Measurements from ENCODE around the gene HPF1.
"Not testable (repeated sequence)": the region's sequence is repeated elsewhere in the genome, so short reads cannot be mapped to it uniquely, and the experiment has no call there.

HPF1 gene

DNA sequence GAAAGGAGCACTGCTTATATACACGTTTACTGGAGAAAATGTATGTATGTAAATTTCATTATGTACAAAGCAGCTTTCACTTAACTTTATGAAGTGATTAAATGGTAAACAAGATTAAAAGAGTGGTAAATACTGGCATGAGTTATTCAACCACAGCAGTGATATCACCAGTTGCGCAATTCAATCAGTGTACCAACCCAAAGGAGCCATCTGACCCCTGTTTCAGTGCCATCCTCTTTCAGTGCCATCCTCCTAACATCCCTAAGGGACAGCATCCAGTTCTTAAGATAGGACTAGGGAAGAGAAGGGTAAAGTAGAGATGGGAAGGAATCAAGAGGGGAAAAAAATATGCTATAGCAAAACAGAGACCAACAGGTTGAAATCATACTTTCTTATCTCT lies 16.2 kb downstream of the HPF1 start:
- DNase-seq (ENCODE audit: low read depth in 4 of 4, low spot score in 1 of 4): no peak

DNA sequence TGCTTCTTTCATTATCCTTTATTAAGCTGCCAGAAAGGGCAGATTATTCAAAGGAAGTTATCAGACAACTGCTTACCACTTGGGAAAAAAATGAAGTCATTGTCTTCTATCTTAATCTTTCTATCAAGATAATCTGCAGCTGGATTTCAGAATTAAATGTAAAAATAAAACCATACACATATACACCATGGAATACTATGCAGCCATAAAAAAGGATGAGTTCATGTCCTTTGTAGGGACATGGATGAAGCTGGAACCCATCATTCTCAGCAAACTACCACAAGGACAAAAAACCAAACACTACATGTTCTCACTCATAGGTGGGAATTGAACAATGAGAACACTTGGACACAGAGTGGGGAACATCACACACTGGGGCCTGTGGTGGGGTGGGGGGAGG lies 19.1 kb downstream of the HPF1 start:
- DNase-seq (ENCODE audit: low read depth in 4 of 4, low spot score in 1 of 4): not testable (repeated sequence)

- DNase-seq (ENCODE audit: low read depth in 4 of 4, low spot score in 1 of 4): no peak
These were observed 27.2 kb downstream of the HPF1 start for GRCh38 chr4:169730564-169730963.

DNA sequence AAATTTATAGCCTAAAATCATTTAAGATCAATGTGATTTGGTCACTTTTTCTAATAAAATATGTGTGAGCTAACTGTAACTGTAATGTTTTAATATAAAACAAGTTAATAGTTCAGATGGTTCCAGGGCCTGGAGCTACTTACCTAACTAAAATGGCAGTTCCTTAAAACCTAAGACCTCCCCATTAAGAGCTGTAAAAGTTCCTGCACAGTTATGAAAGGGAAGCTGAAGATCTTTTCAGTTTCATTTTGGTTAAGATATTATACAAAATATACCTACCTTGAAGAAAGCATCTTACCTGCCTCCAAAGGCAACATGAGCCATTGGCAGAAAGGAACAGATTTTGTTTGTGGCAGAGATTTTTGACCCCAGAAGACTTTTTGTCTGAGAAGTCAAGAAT lies 30.1 kb downstream of the HPF1 start:
- no peak for DNase-seq (ENCODE audit: low read depth in 4 of 4, low spot score in 1 of 4)

DNA sequence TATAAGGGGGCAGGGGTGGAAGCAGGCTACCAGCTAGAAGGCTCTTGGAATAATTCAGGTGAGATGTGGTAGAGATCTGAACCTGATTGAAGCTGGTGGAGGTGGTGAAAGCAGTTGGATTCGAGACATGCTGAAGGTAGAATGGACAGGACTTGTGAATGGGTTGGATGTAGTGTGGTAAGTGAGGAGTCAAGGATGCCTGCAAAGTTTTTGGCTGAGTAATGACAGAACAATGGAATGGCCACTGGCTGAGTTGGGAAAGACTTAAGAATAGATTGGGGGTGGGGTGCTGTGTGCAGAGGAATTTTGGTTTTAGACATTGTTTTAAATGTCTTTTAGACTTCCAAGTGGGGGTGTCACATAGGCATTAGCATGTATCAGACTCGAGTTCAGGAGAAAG lies 33.5 kb downstream of the HPF1 start:
- no peak for DNase-seq (ENCODE audit: low read depth in 4 of 4, low spot score in 1 of 4)

DNA sequence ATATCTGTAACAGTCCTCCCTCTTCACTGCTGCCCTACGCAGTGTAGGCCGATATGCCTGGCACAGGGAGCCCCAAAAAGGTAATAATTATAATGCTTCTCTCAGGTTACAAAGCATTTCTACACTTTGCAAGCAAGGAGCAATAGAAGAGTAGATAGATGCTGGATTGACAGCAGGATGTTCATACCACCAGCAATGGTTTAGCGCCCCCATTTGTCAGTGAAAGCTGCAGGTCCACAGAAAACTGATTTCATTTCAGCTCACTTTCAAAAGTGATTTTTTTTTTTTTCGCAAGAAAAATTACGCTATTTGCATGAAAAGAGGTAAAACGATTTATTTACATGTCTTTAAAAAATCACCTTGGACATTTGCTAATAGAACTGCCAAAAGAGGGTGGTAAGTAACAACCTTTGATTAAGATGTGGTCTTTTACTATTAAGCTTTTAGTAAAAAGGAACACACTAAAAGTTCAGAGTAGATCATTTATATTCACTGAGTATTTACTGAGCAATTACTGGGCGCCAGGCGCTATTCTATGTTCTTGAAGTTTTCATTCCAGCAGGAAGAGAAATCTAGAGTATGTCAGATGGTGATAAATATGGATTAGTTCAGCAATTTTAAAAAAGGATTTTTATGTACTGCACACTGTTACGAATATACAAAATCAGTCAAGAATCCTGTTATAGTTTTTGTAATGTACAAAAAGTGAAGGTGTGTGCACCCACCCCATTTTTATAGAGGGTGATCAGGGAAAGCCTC lies 34.4 kb downstream of the HPF1 start:
- DNase-seq (ENCODE audit: low read depth in 4 of 4, low spot score in 1 of 4): no peak

GRCh38 chr4:169720529-169720928 lies 37.2 kb downstream of the HPF1 start:
- no peak for DNase-seq (ENCODE audit: low read depth in 4 of 4, low spot score in 1 of 4)

DNA sequence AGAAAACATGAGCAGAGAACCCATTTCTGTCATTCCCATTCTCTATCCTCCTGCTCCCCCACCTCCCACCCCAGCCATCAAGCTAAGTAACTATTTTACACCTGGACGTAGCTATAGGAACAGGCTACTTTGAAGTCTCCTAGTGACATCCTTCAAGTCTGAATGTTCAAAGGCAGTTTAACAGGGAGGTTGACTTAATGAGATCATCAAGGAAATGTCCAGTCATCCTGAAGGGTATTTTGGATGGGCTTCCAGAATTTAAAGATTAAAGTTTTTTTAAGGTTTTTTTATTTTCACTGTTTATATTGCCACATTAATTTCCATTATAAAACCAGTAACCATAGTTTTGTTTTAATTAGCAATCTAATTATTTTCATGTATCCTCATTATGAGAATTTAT lies 41.1 kb downstream of the HPF1 start:
- no peak for DNase-seq (ENCODE audit: low read depth in 4 of 4, low spot score in 1 of 4)

DNA sequence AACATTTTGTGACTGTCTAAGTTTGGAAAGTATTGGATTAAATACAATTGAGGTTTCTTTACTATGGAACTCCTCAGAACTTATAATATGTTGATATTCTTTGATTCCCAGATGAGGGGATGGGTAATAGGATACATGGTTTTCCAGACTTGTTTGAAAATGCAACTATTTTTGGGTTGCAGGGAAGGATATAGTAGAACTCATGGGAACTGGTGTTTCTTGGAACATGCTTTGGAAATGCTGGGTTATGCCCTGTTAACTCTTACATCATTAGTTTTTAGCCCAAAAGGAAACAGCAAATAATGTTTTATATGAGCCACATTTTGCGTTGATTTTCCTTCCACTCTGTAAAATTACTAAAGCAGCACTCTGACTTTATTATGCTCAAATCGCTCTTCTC lies 41.9 kb downstream of the HPF1 start:
- no peak for DNase-seq (ENCODE audit: low read depth in 4 of 4, low spot score in 1 of 4)

DNA sequence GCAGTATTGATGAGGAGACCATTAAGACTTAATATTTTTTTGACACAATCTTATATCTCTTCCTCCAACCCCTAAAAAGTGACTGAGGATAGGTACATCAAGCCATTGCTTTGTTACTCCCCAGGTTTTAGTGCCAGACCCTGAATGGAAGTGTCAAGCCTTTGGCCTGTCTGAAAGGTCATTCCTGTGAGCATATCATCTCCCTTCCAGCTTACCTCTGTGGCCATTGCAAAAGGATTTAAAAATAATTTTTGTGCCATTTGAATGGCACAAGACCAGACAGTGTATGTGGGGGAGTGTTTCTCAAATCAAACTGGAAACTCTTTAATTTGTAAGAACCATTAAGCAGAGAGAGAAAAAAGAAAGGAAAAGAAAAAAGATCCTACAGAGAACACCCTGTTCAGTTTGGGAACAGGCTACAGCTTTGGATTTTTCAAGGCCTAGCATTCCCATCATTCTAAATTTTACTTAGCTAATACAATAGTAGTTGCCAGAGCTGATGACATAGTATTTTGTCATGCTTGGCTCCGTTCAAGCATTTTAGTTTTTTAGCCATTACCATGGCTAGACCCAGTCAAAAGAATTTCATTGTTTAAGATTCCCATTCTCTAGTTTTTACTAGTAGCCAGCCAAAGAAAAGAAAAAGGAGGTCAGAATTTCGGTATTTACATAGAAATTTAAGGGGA lies 49.6 kb downstream of the HPF1 start:
- no peak for DNase-seq (ENCODE audit: low read depth in 4 of 4, low spot score in 1 of 4)

DNA sequence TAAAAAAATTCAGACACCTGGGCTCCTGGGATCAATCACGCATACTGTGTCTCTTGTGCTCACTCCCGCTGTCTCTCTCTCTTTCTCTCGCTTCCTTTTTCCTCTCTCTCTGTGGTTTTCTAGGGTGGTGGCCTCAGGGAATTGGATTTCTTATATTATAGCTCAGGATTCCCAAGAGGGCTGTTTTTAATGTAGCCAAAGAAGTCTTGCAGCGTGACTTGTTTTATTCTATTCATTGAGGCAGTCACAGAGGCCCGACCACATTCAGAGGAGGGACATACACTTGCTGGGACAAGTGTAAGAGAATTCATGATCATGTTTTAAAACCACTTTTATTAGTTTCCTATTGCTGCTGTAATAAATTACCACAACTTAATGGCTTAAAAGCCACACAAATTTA lies 59.4 kb downstream of the HPF1 start:
- no peak for DNase-seq (ENCODE audit: low read depth in 4 of 4, low spot score in 1 of 4)

GRCh38 chr4:169690787-169691186 lies 67.0 kb downstream of the HPF1 start:
- DNase-seq (ENCODE audit: low read depth in 4 of 4, low spot score in 1 of 4): no peak

GRCh38 chr4:169689681-169690080 lies 68.1 kb downstream of the HPF1 start:
- no peak for DNase-seq (ENCODE audit: low read depth in 4 of 4, low spot score in 1 of 4)

GRCh38 chr4:169682372-169683047 lies 75.2 kb downstream of the HPF1 start:
- DNase-seq (ENCODE audit: low read depth in 4 of 4, low spot score in 1 of 4): no peak
